Transverse colon (tissue), 4 donors: ENCODE data around the gene GJB4. TPM values are rescaled to one million over a fixed set of nuclear protein-coding genes. Genes with fewer than 3 reads are reported as not detected.

Experiments used
- DNase-seq: peaks from one replicate; pipeline ENCODE4 v3.0.0-alpha.2; 2019
- H3K27ac ChIP-seq, 4 donors: fragments of 200-600 bp; sonication (generic); 2 replicates each; pipeline ENCODE4 v1.5.1; 2016 to 2018; ENCODE audit warnings: inconsistent platforms in 4 of 4
- H3K27me3 ChIP-seq: fragments of 200-600 bp; sonication (generic); 2 replicates; pipeline ENCODE4 v1.5.1; 2017; ENCODE audit warnings: inconsistent platforms
- H3K36me3 ChIP-seq, 4 donors: fragments of 200-600 bp; sonication (generic); 2 replicates each; pipeline ENCODE4 v1.5.1; 2017 to 2019; ENCODE audit warnings: inconsistent platforms in 4 of 4
- H3K4me1 ChIP-seq, 4 donors: fragments of 200-600 bp; sonication (generic); 2 replicates each; pipeline ENCODE4 v1.5.1; 2017 to 2020; ENCODE audit warnings: inconsistent platforms in 4 of 4
- H3K4me3 ChIP-seq, 4 donors: fragments of 200-600 bp; sonication (generic); 1 replicate in 1 of 4; 2 replicates in 3 of 4; pipeline versions ENCODE4 v1.5.1 to v1.6.1; 2017 to 2019; ENCODE audit warnings: inconsistent platforms in 4 of 4
- H3K9me3 ChIP-seq, 2 donors: fragments of 200-600 bp; sonication (generic); 2 replicates each; pipeline ENCODE4 v1.5.1; 2017 to 2019; ENCODE audit warnings: inconsistent platforms in 2 of 2
- EP300 ChIP-seq: sonication (generic); formaldehyde crosslinking; IDR thresholded peaks from one replicate; pipeline ENCODE4 v1.6.1; 2017; ENCODE audit warnings: antibody characterized with exemption, low read depth
- POLR2A ChIP-seq: fragments of 450-650 bp; IDR thresholded peaks from one replicate; pipeline ENCODE4 v1.6.1; 2016; ENCODE audit warnings: antibody characterized with exemption, mild to moderate bottlenecking, moderate library complexity
- POLR2AphosphoS5 ChIP-seq, 3 donors: sonication (generic); formaldehyde crosslinking; IDR thresholded peaks; one replicate each; pipeline ENCODE4 v1.6.1; 2016; ENCODE audit warnings: antibody characterized with exemption in 3 of 3
- WGBS, 2 donors: methylation state at CpG; one replicate each; pipeline ENCODE4 v1.1.5; 2018; ENCODE audit warnings: low coverage in 1 of 2; 5-methylcytosine and 5-hydroxymethylcytosine counted together
- in situ Hi-C, 4 donors: fragments of 200-750 bp; cut with MboI; loops; one replicate each; pipeline versions ENCODE4 v1.15.0 to v1.15.1; 2017; ENCODE audit warnings: low sequenced_read_pairs in 3 of 4, low pct_ligation_motif_present in 1 of 4, low pct_unique_long_range_greater_than_20kb in 1 of 4
- intact Hi-C: fragments of 100-400 bp; cut with DNase I; formaldehyde crosslinking; loops from one replicate; pipeline ENCODE4 v1.15.1; 2023; ENCODE audit warnings: low total_unique reads
- total RNA-seq, 4 donors: library from RNA; depleted of rRNA; stranded (reverse); fragments of >200 nt; gene quantifications; one replicate each; pipeline ENCODE4 v1.1.0, GENCODE V29; 2016
- TF ChIP-seq, protein P1 (sequence below), 5 experiments: fragments of 200-600 bp in 3 of 5; fragments of 450-650 bp in 2 of 5; sonication (generic) in 3 of 5; IDR thresholded peaks; 1 replicate in 2 of 5; 2 replicates in 3 of 5; pipeline ENCODE4 v1.5.1; 2016 to 2017; ENCODE audit warnings: antibody characterized with exemption in 5 of 5, inconsistent platforms in 3 of 5, mild to moderate bottlenecking in 2 of 5, moderate library complexity in 1 of 5

GJB4 gene
- total RNA-seq, 4 donors from 2014 or later, result 0.32 TPM; not detected in 3

DNA sequence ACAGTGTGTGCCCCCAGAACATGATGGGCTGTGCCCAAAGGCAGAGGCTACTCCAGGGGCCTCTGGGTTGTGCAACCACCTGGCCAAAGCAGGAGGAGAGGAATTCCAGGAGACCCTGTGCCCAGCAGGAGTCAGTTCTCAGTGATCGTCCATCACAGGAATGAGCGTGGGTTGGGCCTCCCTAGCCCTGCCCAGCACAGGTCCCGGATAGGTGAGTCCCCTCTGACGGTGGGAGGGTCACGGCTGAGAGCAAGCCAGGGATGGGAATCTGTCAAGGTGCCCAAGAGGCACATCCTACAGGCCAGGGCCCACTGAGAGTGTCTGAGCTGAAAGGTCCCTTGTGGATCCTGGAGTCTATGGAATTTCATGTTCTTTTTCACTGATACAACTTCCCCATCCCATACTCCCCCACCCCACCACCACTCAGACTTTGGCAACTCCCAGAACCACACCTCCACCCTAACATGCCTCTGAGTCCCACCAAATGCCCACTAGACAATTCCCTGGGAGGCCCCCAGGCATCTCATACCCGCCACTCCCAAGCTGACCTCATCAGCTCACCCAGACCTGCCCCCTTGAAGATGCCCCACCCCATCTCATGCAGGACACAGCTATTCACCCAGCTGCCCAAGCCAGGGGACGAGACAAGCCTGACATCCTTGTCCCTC, 3.1 kb downstream of the GJB4 start:
- intact Hi-C loops (no loop called here), in situ Hi-C loops (no loop called here)
- Histone ChIP-seq H3K4me3 (no peak overlapping the region), H3K36me3 (no peaks in the 10 kb centered on the region), H3K9me3 (no peaks in the 10 kb centered on the region), H3K4me1 (no peaks in the 10 kb centered on the region), H3K27me3 (peaks cover 3% of the 10 kb centered on the region), H3K27ac (no peak overlapping the region)
- no peak for TF ChIP-seq POLR2A
- TF ChIP-seq EP300, result no peak
- TF ChIP-seq, protein P1, sequence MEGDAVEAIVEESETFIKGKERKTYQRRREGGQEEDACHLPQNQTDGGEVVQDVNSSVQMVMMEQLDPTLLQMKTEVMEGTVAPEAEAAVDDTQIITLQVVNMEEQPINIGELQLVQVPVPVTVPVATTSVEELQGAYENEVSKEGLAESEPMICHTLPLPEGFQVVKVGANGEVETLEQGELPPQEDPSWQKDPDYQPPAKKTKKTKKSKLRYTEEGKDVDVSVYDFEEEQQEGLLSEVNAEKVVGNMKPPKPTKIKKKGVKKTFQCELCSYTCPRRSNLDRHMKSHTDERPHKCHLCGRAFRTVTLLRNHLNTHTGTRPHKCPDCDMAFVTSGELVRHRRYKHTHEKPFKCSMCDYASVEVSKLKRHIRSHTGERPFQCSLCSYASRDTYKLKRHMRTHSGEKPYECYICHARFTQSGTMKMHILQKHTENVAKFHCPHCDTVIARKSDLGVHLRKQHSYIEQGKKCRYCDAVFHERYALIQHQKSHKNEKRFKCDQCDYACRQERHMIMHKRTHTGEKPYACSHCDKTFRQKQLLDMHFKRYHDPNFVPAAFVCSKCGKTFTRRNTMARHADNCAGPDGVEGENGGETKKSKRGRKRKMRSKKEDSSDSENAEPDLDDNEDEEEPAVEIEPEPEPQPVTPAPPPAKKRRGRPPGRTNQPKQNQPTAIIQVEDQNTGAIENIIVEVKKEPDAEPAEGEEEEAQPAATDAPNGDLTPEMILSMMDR (IDR thresholded peaks at IDR 0.05), result no peak
- TF ChIP-seq POLR2AphosphoS5 (IDR thresholded peaks at IDR 0.05), result no peak
- 50 to 64% methylated on average over 1 to 7 of the region's 7 CpGs for WGBS, 2 donors
- DNase-seq, result no peak

DNA sequence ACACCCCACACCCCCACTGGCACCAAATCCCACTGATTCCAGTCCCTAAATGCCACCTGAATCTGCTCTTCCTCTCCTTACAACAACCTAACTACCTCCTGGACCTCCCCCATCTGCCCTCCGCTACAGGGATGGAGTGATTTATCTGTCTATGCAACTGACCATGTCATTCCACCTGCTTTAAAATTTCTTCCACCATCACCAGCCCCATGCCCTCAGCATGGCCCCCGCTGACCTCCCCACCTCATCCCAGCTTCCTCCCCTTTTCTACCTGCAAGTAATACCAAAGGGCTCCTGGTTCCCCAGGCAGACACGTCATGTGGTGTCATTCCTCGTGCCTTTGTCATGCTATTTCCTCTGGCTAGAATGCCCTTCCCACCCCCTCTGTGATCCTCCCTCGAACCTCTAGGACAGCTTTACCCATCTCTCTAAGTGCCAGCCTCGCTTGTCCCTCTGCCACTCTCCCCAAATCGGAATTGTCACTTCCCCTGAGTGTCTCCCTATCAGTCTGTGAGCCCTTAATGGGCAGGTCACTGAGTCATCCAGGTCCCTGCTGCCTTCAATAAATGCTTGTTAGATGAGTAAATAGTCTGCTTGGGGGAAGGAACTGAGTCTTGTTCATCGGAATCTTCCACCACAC, 3.7 kb downstream of the GJB4 start:
- H3K9me3 ChIP-seq, result no peaks in the 10 kb centered on the region
- in situ Hi-C loops, result no loop called here
- H3K27ac ChIP-seq, result no peak overlapping the region
- no peak overlapping the region for H3K4me3 ChIP-seq
- TF ChIP-seq EP300 (no peak), POLR2AphosphoS5 (IDR thresholded peaks at IDR 0.05) (no peak), POLR2A (no peak)
- TF ChIP-seq, protein P1 (IDR thresholded peaks at IDR 0.05), result no peak
- DNase-seq, result no peak
- no peaks in the 10 kb centered on the region for H3K4me1 ChIP-seq
- H3K27me3 ChIP-seq, result peaks cover 3% of the 10 kb centered on the region
- 43% methylated on average over 8 of the region's 8 CpGs for WGBS, 2 donors
- H3K36me3 ChIP-seq, result no peaks in the 10 kb centered on the region
- intact Hi-C loops, result no loop called here

DNA sequence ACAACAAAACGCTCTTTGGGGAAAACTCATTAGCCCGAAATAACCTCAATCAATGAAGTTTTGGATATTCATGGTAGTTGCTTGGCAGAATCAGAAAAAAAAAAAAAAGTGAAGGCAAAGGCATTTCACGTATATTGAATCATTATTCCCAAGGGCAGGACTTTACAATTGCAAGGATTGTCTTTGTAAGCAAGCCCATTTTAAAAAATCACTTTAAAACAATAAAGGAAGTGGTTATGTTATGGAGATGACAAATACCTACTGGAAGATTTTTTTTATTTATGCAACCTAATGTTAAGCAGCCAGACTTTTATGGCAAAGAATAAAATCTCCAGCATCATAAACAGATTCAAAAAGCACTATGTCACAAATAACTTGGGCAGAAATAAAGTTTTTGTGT, 9.3 kb downstream of the GJB4 start:
- no peak overlapping the region for H3K4me3 ChIP-seq
- H3K4me1 ChIP-seq, result no peaks in the 10 kb centered on the region
- no peak overlapping the region for H3K27ac ChIP-seq
- 73 to 76% methylated on average over 3 of the region's 3 CpGs for WGBS, 2 donors
- in situ Hi-C loops, result no loop called here
- H3K9me3 ChIP-seq, result no peaks in the 10 kb centered on the region
- no peak for TF ChIP-seq POLR2AphosphoS5 (IDR thresholded peaks at IDR 0.05)
- no peak for TF ChIP-seq POLR2A
- TF ChIP-seq, protein P1 (IDR thresholded peaks at IDR 0.05), result no peak
- no peak for TF ChIP-seq EP300
- no peak for DNase-seq
- H3K27me3 ChIP-seq, result peaks cover 8% of the 10 kb centered on the region
- H3K36me3 ChIP-seq, result no peaks in the 10 kb centered on the region
- intact Hi-C loops, result no loop called here

DNA sequence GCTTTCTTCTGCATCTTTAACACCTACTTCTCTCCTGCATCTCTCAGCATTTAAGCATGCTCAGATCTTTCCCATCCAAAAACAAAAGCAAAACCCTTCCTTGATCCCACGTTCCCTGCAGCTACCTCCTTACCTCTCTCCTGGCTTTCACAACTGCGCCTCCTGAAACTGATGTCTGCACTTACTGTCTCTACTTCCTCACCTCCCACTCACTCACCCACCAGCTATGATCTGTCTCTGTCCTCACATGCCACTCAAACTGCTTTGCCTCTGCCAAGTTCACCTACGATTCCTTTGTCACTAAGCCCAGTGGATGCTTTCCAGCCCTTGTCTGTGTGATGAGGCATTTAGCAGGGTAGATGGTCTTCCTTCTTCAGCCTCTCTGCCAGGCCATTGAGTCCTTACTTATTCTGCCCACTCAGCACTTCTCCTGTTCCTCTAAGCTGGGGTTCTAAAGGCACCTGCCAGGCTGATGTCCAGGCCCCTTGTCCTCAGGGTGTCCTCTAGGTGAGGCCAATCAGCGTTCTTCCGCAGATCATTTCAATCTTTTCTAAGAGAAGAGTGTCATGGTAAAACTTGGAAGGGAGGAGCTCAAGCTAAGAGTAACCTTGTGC, 11.5 kb downstream of the GJB4 start:
- peaks cover 5% of the 10 kb centered on the region for H3K27me3 ChIP-seq
- WGBS, 2 donors, result 79 to 94% methylated on average over 5 of the region's 5 CpGs
- H3K27ac ChIP-seq, result no peak overlapping the region
- in situ Hi-C loops, result no loop called here
- H3K4me3 ChIP-seq, result no peak overlapping the region
- H3K9me3 ChIP-seq, result no peaks in the 10 kb centered on the region
- no peak for DNase-seq
- H3K4me1 ChIP-seq, result no peaks in the 10 kb centered on the region
- H3K36me3 ChIP-seq, result no peaks in the 10 kb centered on the region
- TF ChIP-seq, protein P1 (IDR thresholded peaks at IDR 0.05), result no peak
- no peak for TF ChIP-seq EP300
- TF ChIP-seq POLR2AphosphoS5 (IDR thresholded peaks at IDR 0.05), result no peak
- TF ChIP-seq POLR2A, result no peak
- intact Hi-C loops, result no loop called here
